GM12878 (cell line): ENCODE measurements around the gene TNK1. TPM values are rescaled to one million over a fixed set of nuclear protein-coding genes. Genes with fewer than 3 reads are reported as not detected.

Source experiments
- ATAC-seq: fragments of 200-7000 bp; cut with Tn5 transposase; 3 replicates; pipeline ENCODE4 v1.9.1; 2020; ENCODE audit warnings: mild to moderate bottlenecking, moderate library complexity
- BruUV-seq: library from RNA; stranded (reverse); fragments of 400-500 nt; replicated peaks from 2 replicates; lab custom pipeline; 2021; lab: Mats Ljungman, UMichigan
- CTCF ChIA-PET: fragments of 300-600 bp; sonication (Branson Sonifier 250); formaldehyde crosslinking; extraction: SDS; loops from one replicate; lab custom pipeline; 2021; ENCODE audit warnings: inconsistent platforms; lab: Yijun Ruan, JAX
- POLR2A ChIA-PET: fragments of 350-600 bp; formaldehyde crosslinking; extraction: SDS; loops from one replicate; lab custom pipeline; 2021; ENCODE audit warnings: inconsistent platforms; lab: Charles Lee
- RAD21 ChIA-PET: fragments of 300-600 bp; sonication (Branson Sonifier 250); formaldehyde crosslinking; loops from one replicate; lab custom pipeline; 2023; ENCODE audit warnings: antibody characterized with exemption; ENCODE audit not compliant: unreplicated experiment; lab: Charles Lee
- SMC1A ChIA-PET: fragments of 300-600 bp; sonication (Branson Sonifier 250); formaldehyde crosslinking; loops from one replicate; lab custom pipeline; 2023; ENCODE audit not compliant: unreplicated experiment, uncharacterized antibody; lab: Charles Lee
- DNase-seq: peaks from one replicate; pipeline ENCODE4 v3.0.0-alpha.2; 2011; ENCODE audit warnings: low read depth, low spot score
- FAIRE-seq: peaks from 3 replicates; lab custom pipeline; 2011; peaks lifted over from hg19 to GRCh38; lab: Jason Lieb, UNC
- H2AFZ ChIP-seq: 2 replicates; pipeline ENCODE4 v1.6.0; 2011; ENCODE audit warnings: low read depth, low read length, control low read depth; ENCODE audit not compliant: control insufficient read depth
- H3K27ac ChIP-seq: 2 replicates; pipeline ENCODE4 v1.5.1; 2011; ENCODE audit warnings: control low read depth; ENCODE audit not compliant: control insufficient read depth, insufficient read depth
- H3K27me3 ChIP-seq, 2 experiments: replicated peaks in 1 of 2; 2 replicates each; pipeline versions ENCODE4 v1.6.0 to v1.6.1; 2011; ENCODE audit warnings: low read length in 1 of 2; ENCODE audit not compliant: control insufficient read depth in 2 of 2, insufficient read depth in 2 of 2
- H3K36me3 ChIP-seq, 2 experiments: 2 replicates each; pipeline ENCODE4 v1.5.1; 2011; ENCODE audit warnings: low read length in 1 of 2; ENCODE audit not compliant: control insufficient read depth in 2 of 2, insufficient read depth in 2 of 2
- H3K4me1 ChIP-seq: 2 replicates; pipeline ENCODE4 v1.6.1; 2011; ENCODE audit warnings: mild to moderate bottlenecking, low read length, moderate library complexity, mixed read lengths; ENCODE audit not compliant: control insufficient read depth, insufficient read depth
- H3K4me2 ChIP-seq: 2 replicates; pipeline ENCODE4 v1.6.0; 2011; ENCODE audit warnings: control low read depth; ENCODE audit not compliant: control insufficient read depth, insufficient read depth
- H3K4me3 ChIP-seq: fragments of 200-600 bp; sonication (generic); 2 replicates; pipeline ENCODE4 v1.5.1; 2016
- H3K79me2 ChIP-seq: 2 replicates; pipeline ENCODE4 v1.6.0; 2011; ENCODE audit warnings: low read length; ENCODE audit not compliant: control insufficient read depth, insufficient read depth
- H3K9ac ChIP-seq: 2 replicates; pipeline ENCODE4 v1.8.0; 2011; ENCODE audit warnings: low read length, control low read depth, mixed read lengths; ENCODE audit not compliant: control insufficient read depth, insufficient read depth
- H3K9me3 ChIP-seq: replicated peaks from 3 replicates; pipeline ENCODE4 v1.5.1; 2011; ENCODE audit warnings: mild to moderate bottlenecking, low read length; ENCODE audit not compliant: control insufficient read depth, insufficient read depth
- H4K20me1 ChIP-seq: 2 replicates; pipeline ENCODE4 v1.6.0; 2011; ENCODE audit not compliant: control insufficient read depth, insufficient read depth
- BCL11A ChIP-seq: IDR thresholded peaks from 2 replicates; pipeline ENCODE4 v1.6.1; 2011; ENCODE audit warnings: low read depth, low read length
- CHD2 ChIP-seq: IDR thresholded peaks from 2 replicates; pipeline ENCODE4 v1.6.1; 2011; ENCODE audit warnings: low read depth, low read length, improper control_type of control experiment, borderline replicate concordance
- ETV6 ChIP-seq, 2 experiments: fragments of 450-650 bp in 1 of 2; IDR thresholded peaks in 1 of 2; conservative IDR thresholded peaks in 1 of 2; 2 replicates each; pipeline ENCODE4 v1.6.1; 2014; ENCODE audit warnings: antibody characterized with exemption in 1 of 2, borderline replicate concordance in 1 of 2, low read depth in 1 of 2, mild to moderate bottlenecking in 1 of 2, moderate library complexity in 1 of 2
- EZH2 ChIP-seq: IDR thresholded peaks from 2 replicates; pipeline ENCODE4 v1.6.1; 2012; ENCODE audit warnings: low read depth, mild to moderate bottlenecking, control low read depth, inconsistent platforms, low read length, borderline replicate concordance; ENCODE audit not compliant: control insufficient read depth
- JUND ChIP-seq: IDR thresholded peaks from 2 replicates; pipeline ENCODE4 v1.6.1; 2012; ENCODE audit warnings: low read depth, mild to moderate bottlenecking, low read length, improper control_type of control experiment, moderate library complexity
- MTA2 ChIP-seq: fragments of 450-650 bp; IDR thresholded peaks from 2 replicates; pipeline ENCODE4 v1.6.1; 2016; ENCODE audit warnings: low read depth, mild to moderate bottlenecking, moderate library complexity
- NBN ChIP-seq: fragments of 450-650 bp; IDR thresholded peaks from 2 replicates; pipeline ENCODE4 v1.6.1; 2016
- POU2F2 ChIP-seq: IDR thresholded peaks from 3 replicates; pipeline ENCODE4 v1.6.1; 2011; ENCODE audit warnings: low read depth, mild to moderate bottlenecking, low read length, borderline replicate concordance
- PRDM15 ChIP-seq: fragments of 450-650 bp; formaldehyde crosslinking; IDR thresholded peaks from 2 replicates; pipeline ENCODE4 v1.4.0; 2020; ENCODE audit warnings: mild to moderate bottlenecking, moderate library complexity
- RCOR1 ChIP-seq: conservative IDR thresholded peaks from 2 replicates; pipeline ENCODE4 v1.6.1; 2012; ENCODE audit warnings: low read depth, low read length, improper control_type of control experiment
- TARDBP ChIP-seq: IDR thresholded peaks from 2 replicates; pipeline ENCODE4 v1.6.1; 2016; ENCODE audit warnings: borderline replicate concordance
- WGBS: methylation state at CpG from one replicate; pipeline ENCODE4 v1.1.6; 2016; ENCODE audit warnings: low lambda C conversion rate; ENCODE audit not compliant: insufficient replicate concordance, insufficient coverage; ENCODE audit errors: missing lambda C conversion rate; 5-methylcytosine and 5-hydroxymethylcytosine counted together
- in situ Hi-C: fragments of 300-500 bp; cut with MboI; formaldehyde crosslinking; loops from 9 replicates; pipeline ENCODE4 v1.14.3; 2018; ENCODE audit warnings: mixed read lengths
- intact Hi-C: fragments of 100-400 bp; cut with micrococcal nuclease; formaldehyde crosslinking; loops from one replicate; pipeline ENCODE4 v1.14.2; 2022; ENCODE audit not compliant: unreplicated experiment
- polyA plus RNA-seq, 11 experiments: library from polyadenylated mRNA; depleted of rRNA in 4 of 11; unstranded in 6 of 11; stranded (reverse) in 5 of 11; fragments of >200 nt; fragmentation: Nextera tagmentation in 4 of 11; fragmentation: Illumina TruSeq in 1 of 11; extraction: Ambion mirVana in 4 of 11; extraction: Trizol in 1 of 11; gene quantifications; 1 replicate in 1 of 11; 2 replicates in 10 of 11; pipeline versions ENCODE4 v1.2.1 to v1.2.3, GENCODE V29; 2011 to 2016; ENCODE audit warnings: inconsistent platforms in 2 of 11, missing spikeins in 2 of 11, low read depth in 1 of 11
- total RNA-seq, 4 experiments: library from RNA; depleted of rRNA in 3 of 4; stranded (reverse); fragments of >200 nt in 3 of 4; fragmentation: Illumina TruSeq in 1 of 4; extraction: Trizol in 1 of 4; gene quantifications; 2 replicates each; pipeline versions ENCODE4 v1.2.1 to v1.2.3, GENCODE V29; 2013 to 2021
- TF ChIP-seq, protein P1 (sequence below): fragments of 450-650 bp; IDR thresholded peaks from 2 replicates; pipeline ENCODE4 v1.6.1; 2016; ENCODE audit warnings: mild to moderate bottlenecking

Gene TNK1
- total and polyA plus RNA-seq, 10 of the 15 experiments (the other 5 are each of a cell fraction or from before 2014, with no cell fraction given) = 0.06 to 2.5 (median 0.70) TPM

DNA sequence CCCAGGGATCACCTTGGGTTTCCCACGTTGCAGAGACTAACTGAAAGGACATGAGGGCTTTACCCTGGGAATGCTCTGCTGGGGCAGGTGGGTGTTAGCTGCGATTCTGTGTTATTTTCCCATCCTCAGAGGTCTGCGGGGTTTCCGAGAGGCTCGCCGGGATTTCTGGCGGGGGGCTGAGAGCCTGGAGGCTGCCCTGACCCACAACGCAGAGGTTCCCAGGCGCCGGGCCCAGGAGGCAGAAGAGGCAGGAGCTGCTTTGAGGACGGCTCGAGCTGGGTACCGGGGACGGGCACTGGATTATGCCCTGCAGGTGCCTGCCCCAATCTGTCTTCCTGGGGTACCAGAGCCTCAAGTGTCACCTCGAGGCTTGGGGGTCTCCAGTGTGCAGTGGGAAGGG, 37.6 kb upstream of the TNK1 start:
- no peak overlapping the region for H3K27ac ChIP-seq
- peaks cover 19 to 52% of the 10 kb centered on the region in 2 experiments for H3K36me3 ChIP-seq
- RAD21 ChIA-PET = no interaction called here
- POLR2A ChIA-PET = interaction anchor here (1.6 kb wide), 1 partner anchor 12 kb away, joined by 11 read pairs; no protein-coding TSS in a partner anchor
- H3K4me1 ChIP-seq = no peaks in the 10 kb centered on the region; the same call in 1 of the 2 replicates
- intact Hi-C loops = no loop called here
- 84% methylated on average over 15 of the region's 15 CpGs for WGBS
- H4K20me1 ChIP-seq = no peaks in the 10 kb centered on the region
- DNase-seq = no peak
- no peak overlapping the region for H2AFZ ChIP-seq
- H3K4me2 ChIP-seq = no peak overlapping the region
- H3K79me2 ChIP-seq = peaks cover 8% of the 10 kb centered on the region
- SMC1A ChIA-PET = interaction anchor here (1.4 kb wide), 1 partner anchor 14 kb away, joined by 4 read pairs; the partner anchor contains the start of gene NEURL4
- no peak overlapping the region for H3K9ac ChIP-seq
- ATAC-seq = no peak
- no peak for TF ChIP-seq POU2F2
- TF ChIP-seq EZH2 = no peak
- TF ChIP-seq CHD2 = no peak
- no peak for TF ChIP-seq TARDBP
- no peak for TF ChIP-seq JUND
- no peak for TF ChIP-seq PRDM15
- TF ChIP-seq ETV6 (conservative IDR thresholded peaks at IDR 0.05 in 1 of 2, IDR thresholded peaks at IDR 0.05 in 1 of 2; ENCODE audit: borderline replicate concordance in 1 of 2, low read depth in 1 of 2) = no peak
- TF ChIP-seq NBN = no peak
- TF ChIP-seq MTA2 = no peak
- TF ChIP-seq RCOR1 = no peak
- TF ChIP-seq, protein P1, sequence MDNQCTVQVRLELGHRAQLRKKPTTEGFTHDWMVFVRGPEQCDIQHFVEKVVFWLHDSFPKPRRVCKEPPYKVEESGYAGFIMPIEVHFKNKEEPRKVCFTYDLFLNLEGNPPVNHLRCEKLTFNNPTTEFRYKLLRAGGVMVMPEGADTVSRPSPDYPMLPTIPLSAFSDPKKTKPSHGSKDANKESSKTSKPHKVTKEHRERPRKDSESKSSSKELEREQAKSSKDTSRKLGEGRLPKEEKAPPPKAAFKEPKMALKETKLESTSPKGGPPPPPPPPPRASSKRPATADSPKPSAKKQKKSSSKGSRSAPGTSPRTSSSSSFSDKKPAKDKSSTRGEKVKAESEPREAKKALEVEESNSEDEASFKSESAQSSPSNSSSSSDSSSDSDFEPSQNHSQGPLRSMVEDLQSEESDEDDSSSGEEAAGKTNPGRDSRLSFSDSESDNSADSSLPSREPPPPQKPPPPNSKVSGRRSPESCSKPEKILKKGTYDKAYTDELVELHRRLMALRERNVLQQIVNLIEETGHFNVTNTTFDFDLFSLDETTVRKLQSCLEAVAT = no peak
- TF ChIP-seq BCL11A = no peak
- BruUV-seq = TSS peak; percentile 63
- H3K27me3 ChIP-seq = no peaks in the 10 kb centered on the region
- CTCF ChIA-PET = interaction anchor here (0.6 to 6.7 kb wide), 4 partner anchors 15 to 62 kb away, joined by 3 to 49 read pairs (median 5); partner anchors contain the start of gene NEURL4
- in situ Hi-C loops = no loop called here
- no peak for FAIRE-seq
- no peak overlapping the region for H3K4me3 ChIP-seq
- H3K9me3 ChIP-seq = no peaks in the 10 kb centered on the region
